SK-N-SH treated with all-trans-retinoic acid at 6 μM for 48 hours (cell line): ENCODE measurements around the gene SURF4.

Experiments
- ARNTL ChIP-seq: fragments of 450-650 bp; formaldehyde crosslinking; IDR thresholded peaks from 2 replicates; pipeline ENCODE4 v1.5.0; 2020; ENCODE audit warnings: low read depth, mild to moderate bottlenecking, moderate library complexity, borderline replicate concordance
- GLIS3 ChIP-seq: fragments of 250-450 bp; sonication (Bioruptor Pico); IDR thresholded peaks from 2 replicates; pipeline ENCODE4 v1.5.0; 2020; ENCODE audit warnings: mild to moderate bottlenecking, moderate library complexity
- ISL1 ChIP-seq: fragments of 250-450 bp; sonication (Bioruptor Pico); IDR thresholded peaks from 2 replicates; pipeline ENCODE4 v2.1.2; 2022; ENCODE audit warnings: mild to moderate bottlenecking, moderate library complexity
- PATZ1 ChIP-seq: fragments of 250-450 bp; sonication (Bioruptor Pico); IDR thresholded peaks from 2 replicates; pipeline ENCODE4 v1.8.0; 2020; ENCODE audit warnings: mild to moderate bottlenecking, moderate library complexity, borderline replicate concordance
- RARB ChIP-seq: fragments of 250-450 bp; sonication (Bioruptor Pico); IDR thresholded peaks from 2 replicates; pipeline ENCODE4 v1.8.0; 2021; ENCODE audit warnings: mild to moderate bottlenecking, moderate library complexity
- TCF4 ChIP-seq: fragments of 250-450 bp; sonication (Bioruptor Pico); IDR thresholded peaks from 2 replicates; pipeline ENCODE4 v1.8.0; 2021; ENCODE audit warnings: mild to moderate bottlenecking, moderate library complexity, borderline replicate concordance
- ZC3H10 ChIP-seq: fragments of 250-450 bp; sonication (Bioruptor Pico); IDR thresholded peaks from 2 replicates; pipeline ENCODE4 v1.5.1; 2021; ENCODE audit warnings: mild to moderate bottlenecking, moderate library complexity
- ZFP30 ChIP-seq: fragments of 450-650 bp; formaldehyde crosslinking; IDR thresholded peaks from 2 replicates; pipeline ENCODE4 v1.5.0; 2022; ENCODE audit warnings: mild to moderate bottlenecking, moderate library complexity
- ZNF565 ChIP-seq: fragments of 450-650 bp; formaldehyde crosslinking; conservative IDR thresholded peaks from 2 replicates; pipeline ENCODE4 v1.5.0; 2020; ENCODE audit warnings: low read depth, mild to moderate bottlenecking, moderate library complexity
- ZNF70 ChIP-seq: fragments of 450-650 bp; formaldehyde crosslinking; IDR thresholded peaks from 2 replicates; pipeline ENCODE4 v1.5.0; 2020; ENCODE audit warnings: mild to moderate bottlenecking, moderate library complexity
- ZNF8 ChIP-seq: fragments of 450-650 bp; formaldehyde crosslinking; IDR thresholded peaks from 2 replicates; pipeline ENCODE4 v1.5.0; 2020; ENCODE audit warnings: mild to moderate bottlenecking, moderate library complexity
- TF ChIP-seq, protein P1 (sequence below): fragments of 250-450 bp; sonication (Bioruptor Pico); IDR thresholded peaks from 2 replicates; pipeline ENCODE4 v1.8.0; 2021; ENCODE audit warnings: low read depth, mild to moderate bottlenecking, moderate library complexity, borderline replicate concordance

DNA sequence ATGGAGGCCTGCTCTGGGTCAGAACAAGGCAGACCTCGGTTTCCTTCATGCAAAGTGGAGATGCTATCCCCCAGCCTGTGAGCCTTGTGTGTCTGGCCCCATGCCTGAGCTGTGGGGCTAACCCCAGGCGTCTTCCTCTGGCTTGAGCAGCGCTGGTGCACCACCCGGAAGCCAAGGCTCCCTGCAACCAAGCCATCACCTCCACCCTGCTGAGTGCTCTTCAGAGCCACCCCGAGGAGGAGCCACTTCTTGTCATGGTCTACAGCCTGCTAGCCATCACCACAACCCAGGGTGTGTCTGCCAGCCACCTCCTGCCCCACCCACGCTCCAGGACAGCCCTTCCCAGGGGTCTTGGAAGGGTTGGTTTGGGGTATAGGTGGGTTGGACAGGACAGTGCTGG, 25.7 kb upstream of the SURF4 start:
- TF ChIP-seq ZC3H10 (no peak), TCF4 (CRISPR knock-in tag) (no peak), ZNF8 (CRISPR knock-in tag) (no peak), ZNF565 (CRISPR knock-in tag) (no peak), ISL1 (no peak), RARB (CRISPR knock-in tag) (no peak), ZFP30 (CRISPR knock-in tag) (no peak), GLIS3 (no peak), PATZ1 (no peak), ZNF70 (CRISPR knock-in tag) (no peak), ARNTL (CRISPR knock-in tag) (no peak)
- TF ChIP-seq, protein P1, sequence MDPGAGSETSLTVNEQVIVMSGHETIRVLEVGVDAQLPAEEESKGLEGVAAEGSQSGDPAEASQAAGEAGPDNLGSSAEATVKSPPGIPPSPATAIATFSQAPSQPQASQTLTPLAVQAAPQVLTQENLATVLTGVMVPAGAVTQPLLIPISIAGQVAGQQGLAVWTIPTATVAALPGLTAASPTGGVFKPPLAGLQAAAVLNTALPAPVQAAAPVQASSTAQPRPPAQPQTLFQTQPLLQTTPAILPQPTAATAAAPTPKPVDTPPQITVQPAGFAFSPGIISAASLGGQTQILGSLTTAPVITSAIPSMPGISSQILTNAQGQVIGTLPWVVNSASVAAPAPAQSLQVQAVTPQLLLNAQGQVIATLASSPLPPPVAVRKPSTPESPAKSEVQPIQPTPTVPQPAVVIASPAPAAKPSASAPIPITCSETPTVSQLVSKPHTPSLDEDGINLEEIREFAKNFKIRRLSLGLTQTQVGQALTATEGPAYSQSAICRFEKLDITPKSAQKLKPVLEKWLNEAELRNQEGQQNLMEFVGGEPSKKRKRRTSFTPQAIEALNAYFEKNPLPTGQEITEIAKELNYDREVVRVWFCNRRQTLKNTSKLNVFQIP (CRISPR knock-in tag), result no peak
